Activated CD4-positive, alpha-beta T cell treated with anti-CD3 and anti-CD28 coated beads for 4 hours (primary cell): Measurements from ENCODE around the gene OTOA.
A peak's percentile ranks its signal among the peaks of the same experiment; 100 is the strongest.
"Not testable (repeated sequence)": the region's sequence is repeated elsewhere in the genome, so short reads cannot be mapped to it uniquely, and the experiment has no call there.

Source experiments
- DNase-seq, 2 donors: peaks; one replicate each; pipeline ENCODE4 v3.0.0-alpha.2; 2020

OTOA gene

GRCh38 chr16:21642861-21643260, 20.9 kb upstream of the OTOA start:
- DNase-seq = no peak

GRCh38 chr16:21643785-21644184, 20.0 kb upstream of the OTOA start:
- DNase-seq = no peak

GRCh38 chr16:21644674-21645073, 19.1 kb upstream of the OTOA start:
- no peak for DNase-seq

- DNase-seq = peak in 1 of 2 donors; percentile 16
Observed at GRCh38 chr16:21645261-21645721, 18.5 kb upstream of the OTOA start.

GRCh38 chr16:21646091-21646490, 17.7 kb upstream of the OTOA start:
- no peak for DNase-seq

- DNase-seq = peak; percentile 67 to 69
Observed at GRCh38 chr16:21646721-21647561, 16.8 kb upstream of the OTOA start.

GRCh38 chr16:21647562-21648164, 16.1 kb upstream of the OTOA start:
- no peak for DNase-seq

- not testable (repeated sequence) for DNase-seq
Observed at GRCh38 chr16:21649826-21650406, 13.9 kb upstream of the OTOA start.

GRCh38 chr16:21650521-21650920, 13.2 kb upstream of the OTOA start:
- no peak for DNase-seq

GRCh38 chr16:21651515-21651914, 12.3 kb upstream of the OTOA start:
- DNase-seq = no peak

- DNase-seq = no peak
Observed at GRCh38 chr16:21652453-21652852, 11.3 kb upstream of the OTOA start, which contains the start of gene IGSF6. Gene IGSF6, minus strand, starts transcription at chr16:21652608. Its CDS starts 10 bp downstream, at chr16:21652598.

GRCh38 chr16:21653571-21653970, 10.2 kb upstream of the OTOA start:
- DNase-seq = no peak

GRCh38 chr16:21654466-21654865, 9.3 kb upstream of the OTOA start:
- no peak for DNase-seq

- DNase-seq = no peak
Observed at GRCh38 chr16:21654881-21655280, 8.9 kb upstream of the OTOA start.

GRCh38 chr16:21656795-21657768, 6.7 kb upstream of the OTOA start:
- DNase-seq = peak; percentile 27 to 53

GRCh38 chr16:21659124-21659523, 4.6 kb upstream of the OTOA start:
- no peak for DNase-seq

- DNase-seq = no peak
Observed at GRCh38 chr16:21664801-21665492, 1.2 kb downstream of the OTOA start.

- no peak for DNase-seq
Observed at GRCh38 chr16:21666772-21667171, 3.0 kb downstream of the OTOA start.

GRCh38 chr16:21667575-21667974, 3.8 kb downstream of the OTOA start:
- DNase-seq = no peak

- no peak for DNase-seq
Observed at GRCh38 chr16:21673469-21673868, 9.7 kb downstream of the OTOA start.

- DNase-seq = not testable (repeated sequence)
Observed at GRCh38 chr16:21674456-21674855, 10.7 kb downstream of the OTOA start.

GRCh38 chr16:21680714-21681113, 16.9 kb downstream of the OTOA start:
- DNase-seq = not testable (repeated sequence)
